Esophagus muscularis mucosa (tissue), 4 donors: ENCODE results near the gene AAR2.

Experiments used
- CTCF ChIP-seq, 3 experiments: fragments of 200-600 bp in 2 of 3; fragments of 450-650 bp in 1 of 3; sonication (generic) in 2 of 3; IDR thresholded peaks; one replicate each; pipeline ENCODE4 v1.5.1; 2017 to 2019; ENCODE audit warnings: antibody characterized with exemption in 3 of 3, mild to moderate bottlenecking in 2 of 3, moderate library complexity in 1 of 3
- EP300 ChIP-seq: sonication (generic); formaldehyde crosslinking; IDR thresholded peaks from one replicate; pipeline ENCODE4 v1.6.1; 2017; ENCODE audit warnings: antibody characterized with exemption
- POLR2A ChIP-seq: fragments of 450-650 bp; IDR thresholded peaks from one replicate; pipeline ENCODE4 v1.6.1; 2017; ENCODE audit warnings: antibody characterized with exemption, moderate library complexity, mild to moderate bottlenecking, low read depth
- POLR2AphosphoS5 ChIP-seq, 2 donors: sonication (generic); formaldehyde crosslinking; IDR thresholded peaks; one replicate each; pipeline ENCODE4 v1.6.1; 2017; ENCODE audit warnings: antibody characterized with exemption in 2 of 2

GRCh38 chr20:36299459-36299858 lies 63.2 kb downstream of the AAR2 start:
- no peak for TF ChIP-seq CTCF (IDR thresholded peaks at IDR 0.05)
- TF ChIP-seq POLR2AphosphoS5 (IDR thresholded peaks at IDR 0.05): no peak
- TF ChIP-seq EP300: no peak
- no peak for TF ChIP-seq POLR2A
